ENCODE data around the gene HLA-DPA1.

The HLA-DPA1 gene

DNA sequence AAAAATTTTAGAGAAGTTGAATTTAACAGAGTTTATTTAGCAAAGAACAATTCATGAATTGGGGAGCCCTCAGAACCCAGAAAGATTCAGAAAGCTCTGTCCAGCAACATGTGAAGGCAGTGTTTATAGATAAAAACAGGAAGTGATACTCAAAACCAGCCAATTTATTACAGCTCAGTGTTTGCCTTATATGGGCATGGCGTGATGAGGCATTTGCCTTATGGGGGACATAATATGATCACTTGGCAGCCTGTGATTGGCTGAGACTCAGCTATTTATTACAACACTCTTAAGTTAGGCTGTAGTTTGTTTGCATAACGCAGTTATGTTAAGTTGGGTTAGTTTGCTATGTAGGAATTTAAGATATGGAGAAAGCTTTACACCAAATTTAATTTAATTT, 11.5 kb downstream of the HLA-DPA1 start:
- no peak for DNase-seq

GRCh38 chr6:33057222-33058150, 16.0 kb downstream of the HLA-DPA1 start:
- no peak for DNase-seq

- DNase-seq = no peak
Measured at GRCh38 chr6:33053230-33053629, 20.2 kb downstream of the HLA-DPA1 start.

- DNase-seq = no peak
Measured at GRCh38 chr6:33052627-33053026, 20.8 kb downstream of the HLA-DPA1 start.

GRCh38 chr6:33050014-33050810, 23.2 kb downstream of the HLA-DPA1 start:
- DNase-seq = no peak

DNA sequence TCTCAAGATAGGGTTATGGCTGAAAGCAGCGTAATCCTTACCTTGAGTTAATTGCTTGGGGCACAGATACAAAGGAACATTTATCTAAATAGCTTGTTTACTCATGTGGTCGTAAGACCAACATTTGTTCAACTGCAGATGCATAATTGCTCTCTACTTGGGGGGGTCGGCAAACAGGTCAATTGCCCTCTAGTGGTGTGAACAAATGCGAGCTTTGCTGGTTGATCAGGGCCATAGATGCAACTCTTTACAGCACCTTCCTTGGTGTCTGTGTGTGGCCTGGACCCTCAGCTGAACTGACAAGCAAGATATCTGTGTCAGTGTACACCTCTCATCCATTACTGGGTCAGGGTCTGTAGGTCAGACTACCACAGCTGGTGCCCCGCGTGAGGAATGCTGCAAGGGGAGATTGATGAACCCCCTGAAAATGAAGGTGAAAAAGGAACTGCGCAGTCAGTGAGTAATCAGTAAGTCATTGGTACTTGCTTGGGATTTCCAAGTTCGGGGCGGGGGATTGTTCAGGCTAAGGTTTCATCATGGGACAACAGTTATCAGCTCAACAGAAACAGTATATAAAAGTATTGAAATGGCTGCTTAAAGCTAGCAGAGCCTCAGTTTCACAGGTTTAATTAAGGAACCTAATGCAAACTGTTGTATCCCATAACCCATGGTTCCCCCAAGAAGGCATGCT, 24.0 kb downstream of the HLA-DPA1 start:
- no peak for DNase-seq

DNA sequence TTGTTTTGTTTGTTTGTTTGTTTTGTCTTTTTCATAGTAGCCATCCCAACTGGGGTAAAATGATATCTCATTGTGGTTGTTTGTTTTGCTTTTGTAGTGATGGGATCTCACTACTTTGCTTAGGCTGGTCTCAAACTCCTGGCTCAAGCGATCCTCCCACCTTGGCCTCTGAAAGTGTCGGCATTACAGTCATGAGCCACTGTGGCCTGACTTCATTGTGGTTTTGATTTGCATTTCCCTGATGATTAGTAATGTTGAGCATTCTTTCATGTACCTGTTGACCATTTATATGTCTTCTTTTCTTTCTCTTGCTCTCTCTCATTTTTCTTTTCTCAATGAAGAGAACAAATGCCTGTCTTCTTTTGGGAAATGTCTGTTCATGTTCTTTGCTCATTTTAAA, 33.3 kb downstream of the HLA-DPA1 start:
- no peak for DNase-seq

- DNase-seq = no peak
Measured at GRCh38 chr6:33036535-33036934, 36.9 kb downstream of the HLA-DPA1 start.

- no peak for DNase-seq
Measured at GRCh38 chr6:33034554-33034953, 38.9 kb downstream of the HLA-DPA1 start.

DNA sequence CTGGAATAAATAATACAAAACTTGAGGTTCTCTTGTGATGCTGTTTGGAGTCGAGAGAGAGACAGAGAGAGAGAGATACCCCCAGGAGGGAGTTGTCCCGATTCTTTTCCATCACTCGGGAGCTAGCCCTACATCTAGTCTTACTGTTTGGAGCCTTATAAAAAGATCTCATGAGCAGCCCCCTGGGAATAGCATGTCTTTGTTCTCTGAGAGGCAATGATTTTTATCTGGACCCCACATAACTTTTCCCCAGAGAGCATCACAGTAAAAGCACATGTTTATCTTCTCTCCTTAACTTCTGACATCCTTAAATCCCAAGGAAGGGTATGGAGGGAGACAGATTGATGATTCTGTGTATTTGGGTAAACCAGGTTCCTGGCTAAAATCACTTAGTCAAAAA, 43.2 kb downstream of the HLA-DPA1 start:
- DNase-seq = no peak

DNA sequence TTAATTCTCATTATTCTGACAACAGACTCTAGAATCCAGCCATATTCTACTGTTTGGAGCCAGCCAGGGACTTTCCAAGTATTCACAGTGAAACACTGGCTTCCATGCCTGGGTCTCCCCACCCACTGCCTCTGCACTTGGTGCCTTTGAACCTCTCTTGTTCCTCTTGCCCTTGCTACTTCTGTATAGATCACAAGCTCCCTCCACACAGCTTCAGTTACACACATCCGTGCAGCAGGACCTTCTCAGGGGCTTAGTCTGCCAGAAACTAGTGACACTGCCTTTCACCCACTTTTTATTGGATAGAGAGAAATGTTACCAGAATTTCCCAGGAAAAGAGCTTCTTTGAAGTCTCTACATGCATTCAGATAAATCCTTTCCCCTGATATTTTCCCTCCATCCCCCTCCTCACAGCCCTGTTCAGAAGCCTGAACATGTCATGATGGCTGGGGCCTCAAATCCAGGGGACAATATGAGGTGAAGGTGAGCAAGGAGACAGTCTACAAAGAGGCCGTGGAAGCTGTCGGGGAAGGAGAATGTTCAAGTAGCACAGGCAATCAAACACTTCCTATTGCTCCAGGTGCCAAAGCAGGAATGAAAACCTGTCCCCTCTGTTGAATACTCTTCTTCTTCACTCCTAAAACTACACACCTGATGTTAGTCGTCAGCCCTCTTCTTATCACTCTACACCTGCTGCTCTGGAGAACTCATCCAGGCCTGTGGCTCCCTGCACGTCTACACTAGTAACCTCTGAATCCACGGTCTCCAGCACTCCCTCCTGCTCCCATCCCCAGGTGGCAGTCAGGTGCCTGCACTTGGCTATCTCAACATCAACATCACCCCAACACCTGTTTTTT, 43.9 kb downstream of the HLA-DPA1 start:
- no peak for DNase-seq

DNA sequence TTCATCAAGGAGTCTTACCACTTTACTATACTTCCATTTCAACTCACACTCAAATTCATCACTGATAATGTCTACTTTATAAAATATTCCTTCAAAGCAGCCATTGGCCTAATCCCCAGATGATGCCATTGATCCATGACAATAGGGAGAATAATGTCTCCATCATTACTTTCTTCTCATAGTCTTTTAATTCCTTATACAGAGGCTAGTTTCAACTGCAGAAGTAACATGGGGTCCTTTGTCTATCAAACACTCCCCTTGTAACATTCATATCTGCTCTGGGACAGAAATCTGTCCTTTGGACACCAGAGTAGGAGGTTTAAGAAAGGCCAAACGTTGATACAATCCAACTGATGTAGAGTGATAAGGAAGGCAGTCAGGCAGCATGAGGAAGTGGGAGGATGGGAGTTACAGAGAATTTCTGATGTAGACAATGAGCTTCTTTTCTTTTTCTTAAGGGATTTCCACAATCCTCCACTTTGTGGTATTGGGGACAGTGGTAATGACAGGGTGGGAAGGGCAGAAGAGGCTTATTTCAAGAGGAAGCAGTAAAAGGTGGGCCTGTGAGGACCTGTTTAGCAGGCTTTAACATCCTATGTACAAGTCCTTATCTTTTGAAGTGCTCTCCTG, 45.1 kb downstream of the HLA-DPA1 start:
- no peak for DNase-seq

DNA sequence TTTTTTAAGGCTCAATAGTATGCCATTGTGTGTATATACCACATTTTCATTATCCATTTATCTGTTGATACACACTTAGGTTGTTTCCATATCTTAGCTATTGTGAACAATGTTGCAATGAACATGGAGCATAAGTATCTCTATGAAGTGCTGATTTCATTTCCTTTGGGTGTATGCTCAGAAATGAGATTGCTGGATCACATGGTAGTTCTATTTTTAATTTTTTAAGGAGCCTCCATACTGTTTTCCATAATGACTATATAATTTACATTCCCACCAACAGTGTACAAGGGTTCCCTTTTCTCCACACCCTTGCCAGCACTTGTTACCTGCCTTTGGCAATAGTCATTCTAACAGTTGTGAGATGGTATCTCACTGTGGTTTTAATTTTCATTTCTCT, 48.9 kb downstream of the HLA-DPA1 start:
- DNase-seq = no peak

DNA sequence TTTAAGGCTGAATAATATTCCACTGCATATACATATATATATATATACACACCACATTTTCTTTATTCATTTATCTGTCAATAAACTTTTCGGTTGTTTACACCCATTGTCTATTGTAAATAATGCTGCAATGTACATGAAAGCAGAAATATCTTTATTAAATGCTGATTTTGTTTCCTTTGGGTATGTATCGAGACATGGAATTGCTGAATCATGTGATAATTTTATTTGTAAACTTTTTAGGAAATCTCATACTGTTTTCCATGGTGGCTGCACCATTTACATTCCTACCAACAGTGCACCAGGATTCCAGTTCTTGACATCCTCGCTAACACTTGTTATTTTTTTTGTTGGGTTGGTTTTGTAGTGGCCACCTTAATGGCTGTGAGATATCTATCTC, 49.9 kb downstream of the HLA-DPA1 start:
- DNase-seq = no peak

GRCh38 chr6:33021917-33022316, 51.5 kb downstream of the HLA-DPA1 start:
- no peak for DNase-seq

GRCh38 chr6:33019372-33019771, 54.1 kb downstream of the HLA-DPA1 start:
- DNase-seq = no peak

GRCh38 chr6:33018904-33019303, 54.5 kb downstream of the HLA-DPA1 start:
- peak; percentile 22 for DNase-seq

DNA sequence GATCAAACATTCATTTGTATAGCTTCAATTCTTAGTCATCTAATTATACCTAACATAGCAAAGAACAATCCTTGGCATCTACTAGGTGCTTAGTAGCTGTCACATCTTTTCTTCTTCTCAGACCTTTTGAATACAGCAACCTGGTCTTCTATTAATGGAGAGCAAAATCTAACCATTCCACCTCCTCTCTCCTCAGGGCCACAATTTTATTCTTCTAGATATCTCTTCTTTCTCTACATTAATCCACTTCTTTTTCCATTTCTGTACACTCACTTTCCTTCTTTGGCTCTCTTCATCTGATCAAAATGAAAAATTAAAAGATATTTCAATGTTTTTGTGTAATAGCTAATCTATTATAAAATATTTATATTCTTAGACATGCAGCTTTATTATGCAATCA, 55.0 kb downstream of the HLA-DPA1 start:
- DNase-seq = no peak

GRCh38 chr6:33017694-33018353, 55.6 kb downstream of the HLA-DPA1 start:
- no peak for DNase-seq

DNA sequence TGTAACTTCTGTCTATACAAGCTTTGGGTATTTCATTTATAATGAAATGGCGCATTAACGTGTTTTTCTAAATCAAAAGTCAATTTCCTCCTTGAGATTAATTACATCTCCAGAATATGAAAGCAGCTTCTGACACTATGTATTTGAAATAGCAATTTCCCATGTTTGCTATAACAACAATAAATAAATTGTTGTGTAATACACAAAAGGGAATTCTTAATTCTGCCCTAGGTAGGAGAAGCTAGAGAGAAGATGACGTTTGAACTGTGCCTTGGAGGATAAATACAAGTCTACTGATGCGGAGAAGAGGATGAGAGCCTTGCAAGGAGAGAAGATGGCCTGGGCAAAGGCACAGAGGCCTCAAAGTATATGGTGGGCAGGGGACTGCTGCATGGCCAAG, 56.4 kb downstream of the HLA-DPA1 start:
- DNase-seq = no peak

DNA sequence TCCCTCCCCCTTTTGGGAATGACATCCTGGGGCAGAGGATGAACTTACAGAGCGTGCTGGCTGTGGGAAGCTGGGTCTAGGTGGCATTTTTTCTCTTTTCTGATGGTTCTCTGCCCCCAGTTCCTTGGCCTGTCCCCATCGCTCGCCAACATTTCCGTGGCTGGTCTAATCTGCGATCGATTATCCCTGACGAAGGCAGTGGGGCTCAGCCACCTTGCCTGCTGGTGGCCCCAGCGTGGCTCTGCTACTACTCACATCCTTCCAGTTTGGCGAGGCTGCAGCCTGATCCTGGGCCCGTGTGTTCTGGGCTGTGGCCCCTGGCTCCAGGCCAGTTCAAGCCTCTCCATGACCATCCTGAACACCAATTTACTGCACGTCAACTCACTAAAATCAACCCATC, 57.7 kb downstream of the HLA-DPA1 start:
- no peak for DNase-seq

All from activated CD4-positive, alpha-beta T cell treated with anti-CD3 and anti-CD28 coated beads, Interleukin-2, amount 50 U/mL, for 1 hour (primary cell).